ENCODE results near the gene TM9SF1. TPM values are rescaled to one million over a fixed set of nuclear protein-coding genes. Genes with fewer than 3 reads are reported as not detected.
A peak's percentile ranks its signal among the peaks of the same experiment; 100 is the strongest.
"Not testable (repeated sequence)": the region's sequence is repeated elsewhere in the genome, so short reads cannot be mapped to it uniquely, and the experiment has no call there.

The TM9SF1 gene
- total RNA-seq, 4 donors from 2014 or later, result 38.1 to 58.3 (median 53.4) TPM

DNA sequence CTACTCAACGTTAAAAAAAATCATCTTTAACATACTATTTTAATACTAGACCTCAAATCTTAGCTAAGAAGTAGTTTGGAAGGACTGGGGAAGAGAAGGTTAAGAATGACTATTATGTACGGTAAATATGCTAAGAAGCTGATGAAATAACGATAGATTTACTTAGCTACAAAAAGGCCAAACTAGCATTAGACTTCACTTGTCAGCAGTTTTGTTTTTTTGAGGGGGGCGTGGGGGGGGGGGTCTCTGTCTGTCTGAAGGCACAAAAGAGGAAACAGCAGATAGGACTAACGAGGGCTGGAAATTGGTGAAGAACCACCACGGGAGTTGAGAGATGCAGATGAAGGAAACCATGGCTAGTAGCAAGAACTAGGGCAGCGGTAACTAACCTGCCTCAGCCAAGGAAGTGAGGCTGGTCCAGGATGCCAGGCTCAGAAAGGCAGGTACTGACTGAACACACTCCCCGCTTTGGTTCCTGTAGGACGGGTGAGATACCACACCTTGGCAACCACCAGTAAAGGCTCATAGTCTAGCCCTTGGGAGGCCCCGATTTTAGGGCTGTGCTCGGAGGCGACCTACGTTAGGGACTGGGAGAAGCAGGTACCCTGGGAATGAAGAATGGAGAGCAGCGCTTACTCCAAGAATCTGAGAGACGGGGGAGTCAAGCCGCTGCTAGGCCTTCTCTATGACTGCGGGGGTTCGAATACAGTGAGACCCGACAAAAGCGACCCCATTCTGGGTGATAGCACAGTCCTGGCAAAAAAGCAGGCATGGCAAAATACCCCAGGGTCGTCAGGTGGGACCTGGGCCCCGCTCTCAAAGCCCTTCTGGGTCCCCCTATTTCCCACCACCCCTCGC is 36.3 kb upstream of the TM9SF1 start:
- WGBS, result 12% methylated on average over 17 of the region's 23 CpGs
- TF ChIP-seq POLR2AphosphoS5 (IDR thresholded peaks at IDR 0.05) (no peak), POLR2A (IDR thresholded peaks at IDR 0.05) (no peak)
- TF ChIP-seq, protein P1, sequence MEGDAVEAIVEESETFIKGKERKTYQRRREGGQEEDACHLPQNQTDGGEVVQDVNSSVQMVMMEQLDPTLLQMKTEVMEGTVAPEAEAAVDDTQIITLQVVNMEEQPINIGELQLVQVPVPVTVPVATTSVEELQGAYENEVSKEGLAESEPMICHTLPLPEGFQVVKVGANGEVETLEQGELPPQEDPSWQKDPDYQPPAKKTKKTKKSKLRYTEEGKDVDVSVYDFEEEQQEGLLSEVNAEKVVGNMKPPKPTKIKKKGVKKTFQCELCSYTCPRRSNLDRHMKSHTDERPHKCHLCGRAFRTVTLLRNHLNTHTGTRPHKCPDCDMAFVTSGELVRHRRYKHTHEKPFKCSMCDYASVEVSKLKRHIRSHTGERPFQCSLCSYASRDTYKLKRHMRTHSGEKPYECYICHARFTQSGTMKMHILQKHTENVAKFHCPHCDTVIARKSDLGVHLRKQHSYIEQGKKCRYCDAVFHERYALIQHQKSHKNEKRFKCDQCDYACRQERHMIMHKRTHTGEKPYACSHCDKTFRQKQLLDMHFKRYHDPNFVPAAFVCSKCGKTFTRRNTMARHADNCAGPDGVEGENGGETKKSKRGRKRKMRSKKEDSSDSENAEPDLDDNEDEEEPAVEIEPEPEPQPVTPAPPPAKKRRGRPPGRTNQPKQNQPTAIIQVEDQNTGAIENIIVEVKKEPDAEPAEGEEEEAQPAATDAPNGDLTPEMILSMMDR (IDR thresholded peaks at IDR 0.05), result no peak
- Histone ChIP-seq H3K36me3 (peaks cover 14% of the 10 kb centered on the region), H3K4me1 (peaks cover 39% of the 10 kb centered on the region), H3K9me3 (no peaks in the 10 kb centered on the region), H3K27me3 (no peaks in the 10 kb centered on the region), H3K27ac (peak overlapping the region; percentile 87), H3K4me3 (peak overlapping the region; percentile 79)
- DNase-seq (ENCODE audit: low spot score in 2 of 2), result peak in 1 of 2 donors; percentile 72

DNA sequence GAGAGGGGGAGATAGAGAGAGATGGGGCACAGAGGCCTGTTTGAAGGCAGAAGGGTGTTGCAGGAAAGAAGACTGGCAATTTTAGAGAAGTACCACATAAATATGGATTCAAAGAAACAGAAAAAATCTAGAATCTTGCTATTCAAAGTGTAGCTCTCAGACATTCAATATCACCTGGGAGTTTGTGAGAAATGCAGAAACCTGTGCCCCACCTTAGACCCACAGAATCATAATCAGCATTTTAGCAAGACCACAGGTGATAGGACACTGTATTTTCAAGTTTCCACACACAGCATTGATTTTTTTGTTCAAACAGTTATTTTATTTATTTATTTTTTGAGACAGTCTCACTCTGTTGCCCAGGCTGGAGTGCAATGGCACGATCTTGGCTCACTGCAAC is 33.7 kb upstream of the TM9SF1 start:
- 90% methylated on average over 1 of the region's 1 CpG for WGBS
- H3K27me3 ChIP-seq, result no peaks in the 10 kb centered on the region
- H3K36me3 ChIP-seq, result peaks cover 4% of the 10 kb centered on the region
- no peak for TF ChIP-seq EP300 (IDR thresholded peaks at IDR 0.05)
- TF ChIP-seq, protein P1 (IDR thresholded peaks at IDR 0.05), result no peak
- TF ChIP-seq POLR2AphosphoS5 (IDR thresholded peaks at IDR 0.05), result no peak
- no peak for TF ChIP-seq POLR2A (IDR thresholded peaks at IDR 0.05)
- H3K4me3 ChIP-seq, result no peak overlapping the region
- peaks cover 25% of the 10 kb centered on the region for H3K4me1 ChIP-seq
- no peak for DNase-seq (ENCODE audit: low spot score in 2 of 2)
- H3K9me3 ChIP-seq, result no peaks in the 10 kb centered on the region
- H3K27ac ChIP-seq, result no peak overlapping the region

DNA sequence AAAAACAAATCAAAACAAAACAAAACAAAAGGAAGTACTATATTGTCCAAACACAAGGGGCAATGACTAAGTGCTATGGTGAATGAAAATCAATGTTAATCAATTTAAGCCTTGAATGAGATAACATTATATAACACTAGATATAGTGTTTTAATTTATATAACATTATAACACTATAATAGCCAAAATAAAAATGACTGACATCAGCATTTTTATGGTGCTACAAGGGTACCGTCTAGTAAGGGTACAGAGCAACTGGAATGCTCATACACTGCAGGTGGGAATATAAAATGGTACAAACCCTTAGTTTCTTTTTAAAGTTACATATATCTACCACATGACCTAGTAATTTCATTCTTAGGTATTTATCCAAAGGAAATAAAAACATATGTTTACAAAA is 31.2 kb upstream of the TM9SF1 start:
- Histone ChIP-seq H3K27me3 (no peaks in the 10 kb centered on the region), H3K4me3 (no peak overlapping the region), H3K36me3 (peaks cover 4% of the 10 kb centered on the region), H3K4me1 (peaks cover 11% of the 10 kb centered on the region), H3K27ac (no peak overlapping the region), H3K9me3 (no peaks in the 10 kb centered on the region)
- 64% methylated on average over 1 of the region's 1 CpG for WGBS
- no peak for DNase-seq (ENCODE audit: low spot score in 2 of 2)
- no peak for TF ChIP-seq POLR2AphosphoS5 (IDR thresholded peaks at IDR 0.05)
- TF ChIP-seq, protein P1 (IDR thresholded peaks at IDR 0.05), result no peak

DNA sequence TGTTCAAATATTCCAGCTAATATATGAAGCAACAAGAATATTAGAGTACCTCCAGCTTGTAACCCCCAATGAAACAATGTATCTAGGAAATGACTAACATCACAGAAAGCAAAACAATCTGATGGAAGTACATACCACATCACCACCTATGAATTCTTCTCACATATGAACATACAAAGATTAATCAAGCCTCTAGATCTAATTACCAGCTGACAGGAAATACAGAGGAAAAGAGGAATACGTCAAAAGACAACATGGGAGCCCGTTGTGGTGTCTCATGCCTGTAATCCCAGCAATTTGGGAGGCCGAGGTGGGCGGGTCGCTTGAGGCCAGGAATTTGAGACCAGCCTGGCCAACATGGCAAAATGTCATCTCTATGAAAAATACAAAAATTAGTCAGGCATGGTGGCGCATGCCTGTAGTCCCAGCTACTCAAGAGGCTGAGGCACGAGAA is 29.4 kb upstream of the TM9SF1 start:
- Histone ChIP-seq H3K27me3 (no peaks in the 10 kb centered on the region), H3K9me3 (no peaks in the 10 kb centered on the region), H3K4me1 (no peaks in the 10 kb centered on the region), H3K4me3 (no peak overlapping the region), H3K27ac (no peak overlapping the region), H3K36me3 (peaks cover 4% of the 10 kb centered on the region)
- no peak for DNase-seq (ENCODE audit: low spot score in 2 of 2)
- no peak for TF ChIP-seq POLR2A (IDR thresholded peaks at IDR 0.05)
- no peak for TF ChIP-seq EP300 (IDR thresholded peaks at IDR 0.05)
- TF ChIP-seq, protein P1 (IDR thresholded peaks at IDR 0.05), result no peak
- TF ChIP-seq POLR2AphosphoS5 (IDR thresholded peaks at IDR 0.05), result no peak
- WGBS, result 79% methylated on average over 7 of the region's 7 CpGs

DNA sequence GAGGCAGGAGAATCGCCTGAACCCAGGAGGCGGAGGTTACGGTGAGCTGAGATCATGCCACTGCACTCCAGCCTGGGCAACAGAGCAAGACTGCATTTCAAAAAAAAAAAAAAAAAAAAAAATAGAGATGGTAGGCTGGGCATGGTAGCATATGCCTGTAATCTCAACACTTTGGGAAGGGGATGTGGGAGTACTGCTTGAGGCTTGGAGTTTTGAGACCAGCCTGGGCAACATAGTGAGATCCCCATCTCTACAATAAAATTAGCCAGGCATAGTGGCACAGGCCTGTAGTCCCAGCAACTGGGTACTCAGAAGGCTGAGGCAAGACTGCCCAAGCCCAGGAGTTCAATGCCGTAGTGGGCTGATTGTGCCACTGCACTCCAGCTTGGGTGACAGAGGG is 27.7 kb upstream of the TM9SF1 start:
- not testable (repeated sequence) for H3K4me1 ChIP-seq, H3K4me3 ChIP-seq, H3K27ac ChIP-seq, H3K9me3 ChIP-seq, H3K27me3 ChIP-seq, H3K36me3 ChIP-seq
- WGBS, result over 99% methylated on average over 4 of the region's 4 CpGs
- peak in 1 of 2 donors; percentile 11 for DNase-seq (ENCODE audit: low spot score in 2 of 2)

Data from suprapubic skin (tissue), 4 donors.